ENCODE results near the gene AMBRA1.
A peak's percentile ranks its signal among the peaks of the same experiment; 100 is the strongest.

The AMBRA1 gene

DNA sequence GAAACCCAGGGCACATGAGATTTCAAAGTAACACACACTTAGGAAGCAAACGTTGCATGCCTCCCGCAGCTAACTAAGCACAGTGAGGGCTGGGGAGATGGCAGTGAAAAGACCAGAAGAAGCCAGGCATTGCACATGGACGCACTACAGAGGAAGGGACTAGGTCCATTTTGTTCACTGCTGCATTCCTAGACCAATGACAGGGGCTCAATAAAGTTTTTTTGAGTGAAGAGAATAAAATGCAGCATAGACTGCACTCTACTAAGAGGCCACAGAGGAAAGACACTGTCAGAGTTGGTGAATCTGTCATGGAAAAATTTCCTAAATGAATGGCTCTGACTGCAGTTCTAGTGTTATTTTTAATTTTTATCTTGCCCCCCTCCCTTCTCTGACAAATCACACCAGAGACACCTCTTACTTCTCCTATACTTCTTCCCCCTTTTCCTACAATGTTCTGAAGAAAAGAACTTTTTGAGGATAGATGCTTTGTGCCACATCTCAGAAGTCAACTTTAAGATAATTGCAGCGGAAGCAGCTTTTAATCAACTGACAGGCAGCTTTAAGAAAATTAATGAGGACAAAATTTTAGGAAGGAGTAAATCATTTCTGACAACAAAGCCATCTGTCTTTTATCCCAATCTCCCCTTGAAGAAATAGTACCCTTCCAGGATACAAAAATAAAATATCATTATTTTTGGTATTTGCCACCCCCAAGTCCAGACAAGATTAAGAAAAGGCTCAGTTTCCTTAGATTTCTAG, 167.4 kb downstream of the AMBRA1 start:
- DNase-seq: no peak

DNA sequence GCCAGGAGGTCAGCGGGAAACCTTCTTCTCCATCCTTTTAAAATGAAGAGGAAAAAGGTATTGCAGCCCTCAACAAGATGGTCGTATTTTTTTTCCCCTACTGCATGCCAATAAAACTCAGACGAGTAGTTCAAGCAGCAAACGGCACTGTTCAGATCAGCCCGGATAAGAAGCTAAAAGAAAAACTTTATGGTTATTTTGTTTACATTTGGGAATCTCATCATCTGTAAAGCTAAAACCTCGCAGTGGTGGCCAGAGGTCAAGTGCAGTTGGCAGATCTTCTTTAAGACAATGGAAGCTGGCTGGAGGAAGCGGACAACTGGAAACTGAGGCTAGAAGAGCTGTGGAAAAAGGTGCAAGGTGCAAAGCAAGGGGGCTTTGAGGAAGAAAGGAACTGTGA, 171.2 kb downstream of the AMBRA1 start:
- DNase-seq: no peak

DNA sequence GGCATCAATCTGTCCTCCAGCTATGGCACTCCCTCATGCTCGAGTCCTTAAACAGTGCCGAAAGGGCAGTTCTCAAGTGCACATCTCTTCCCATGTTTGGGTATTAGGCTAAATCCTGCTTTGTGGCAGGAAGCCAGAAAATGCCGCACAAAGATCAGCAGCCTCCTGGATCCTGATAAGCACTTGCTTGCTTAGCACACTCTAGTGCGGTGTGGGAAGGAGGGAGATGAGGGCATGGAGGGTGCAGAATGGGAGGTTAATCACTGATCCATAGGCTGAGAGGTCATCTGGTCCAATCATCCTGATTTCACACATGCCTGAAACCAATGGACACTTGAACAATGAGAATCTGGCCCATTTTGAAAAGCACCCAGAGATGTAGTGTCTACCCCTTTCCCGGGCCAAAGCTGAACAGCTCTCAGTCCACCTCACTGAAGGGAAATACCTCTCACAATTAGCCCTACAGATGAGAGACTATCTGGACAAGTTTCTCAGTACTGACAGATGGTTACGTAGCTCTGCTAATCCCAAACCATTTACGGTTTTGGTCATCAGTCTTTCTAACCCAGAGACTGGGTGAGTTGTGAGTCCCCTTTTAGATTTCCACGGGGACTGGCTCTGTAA, 172.5 kb downstream of the AMBRA1 start:
- no peak for DNase-seq

DNA sequence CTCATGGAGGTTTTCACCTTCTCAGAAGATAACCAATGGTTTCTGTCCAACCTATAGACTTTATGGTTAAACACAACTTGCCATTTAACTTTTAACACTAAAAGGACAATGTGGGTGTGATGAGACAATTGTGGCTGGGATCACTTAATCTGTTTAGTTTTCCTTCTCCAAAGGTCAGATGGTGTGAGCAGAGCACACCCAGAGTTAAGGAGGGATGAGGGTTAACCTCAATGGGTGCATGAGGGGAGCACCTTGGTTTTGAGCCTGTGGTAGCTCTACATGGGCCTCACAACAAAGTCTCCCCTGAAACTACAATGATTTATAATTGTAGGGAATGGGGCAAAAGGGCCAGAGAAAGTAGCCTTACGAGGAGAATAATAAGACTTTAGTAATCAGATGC, 173.3 kb downstream of the AMBRA1 start:
- DNase-seq: no peak

DNA sequence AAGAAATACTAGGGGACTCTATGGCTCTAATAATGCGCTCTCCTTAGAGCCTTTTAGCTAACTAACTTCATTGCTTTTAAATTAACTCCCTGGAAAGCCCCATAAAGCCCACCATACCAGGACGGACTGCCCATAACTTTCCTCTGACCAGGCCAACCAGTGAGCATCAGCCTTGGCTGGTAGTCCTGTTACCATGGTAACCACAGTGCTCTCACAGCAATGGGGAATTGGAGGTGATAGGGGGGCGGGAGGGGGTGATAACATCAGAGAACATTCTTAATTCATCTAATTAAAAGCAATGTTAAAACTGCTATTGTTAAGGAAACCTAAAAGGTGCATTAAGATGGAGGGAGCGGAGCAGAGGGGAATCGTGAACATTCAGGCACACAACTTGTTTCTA, 175.1 kb downstream of the AMBRA1 start:
- no peak for DNase-seq

DNA sequence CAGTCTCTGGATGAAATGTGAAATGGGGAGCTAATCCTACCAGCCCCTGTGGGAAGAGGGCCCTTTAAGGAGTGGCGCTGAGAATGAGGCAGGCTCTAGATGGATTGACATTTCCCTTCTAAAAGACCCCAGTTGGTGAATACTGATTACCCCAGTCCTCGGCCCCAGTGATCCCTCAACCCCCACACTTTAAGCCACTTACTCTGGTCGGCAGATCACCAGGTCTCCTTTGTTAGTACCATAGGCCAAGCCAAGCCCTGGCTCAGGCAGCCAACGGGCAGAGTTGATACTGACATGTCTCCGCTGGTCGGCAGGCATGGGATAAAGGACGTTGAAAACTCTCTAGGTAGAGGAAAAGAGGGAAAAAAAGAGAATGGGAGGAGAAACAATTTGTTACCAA, 176.1 kb downstream of the AMBRA1 start:
- no peak for DNase-seq

DNA sequence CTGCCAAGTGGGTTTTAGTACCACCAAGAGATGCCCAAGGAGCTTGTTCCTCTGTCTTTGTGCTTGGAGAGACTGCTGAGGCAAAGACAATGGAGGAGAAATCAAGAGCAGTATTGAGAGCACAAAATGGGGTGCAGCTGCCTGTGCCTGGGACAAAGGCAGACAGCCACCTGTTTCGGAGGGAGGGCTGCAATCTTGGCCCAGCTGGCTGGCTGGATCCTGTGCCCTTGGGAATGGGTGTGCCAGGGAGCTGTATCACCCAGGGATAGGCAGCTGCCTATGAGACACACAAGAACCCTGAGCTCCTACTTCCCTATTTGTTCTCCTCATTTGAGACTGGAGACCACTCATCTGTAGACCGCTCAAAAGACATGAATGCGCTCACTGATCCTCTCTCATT, 178.9 kb downstream of the AMBRA1 start:
- DNase-seq: no peak

DNA sequence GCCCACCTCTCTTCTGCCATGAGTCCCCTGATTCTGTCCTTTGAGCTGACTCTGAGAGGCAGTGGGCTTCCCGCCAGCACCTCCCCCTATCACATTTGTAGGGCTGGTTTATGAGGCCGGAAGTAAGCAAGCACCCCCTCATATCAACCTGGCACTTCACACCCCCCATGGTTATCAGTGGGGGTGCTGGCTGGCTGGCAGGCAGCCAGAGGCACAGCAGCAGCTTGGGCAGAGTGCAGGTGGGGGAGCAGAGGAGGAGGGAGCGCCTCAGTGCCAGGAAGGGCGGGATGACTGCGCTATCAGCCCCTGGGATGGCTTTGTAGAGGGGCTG, 179.4 kb downstream of the AMBRA1 start:
- DNase-seq: no peak

DNA sequence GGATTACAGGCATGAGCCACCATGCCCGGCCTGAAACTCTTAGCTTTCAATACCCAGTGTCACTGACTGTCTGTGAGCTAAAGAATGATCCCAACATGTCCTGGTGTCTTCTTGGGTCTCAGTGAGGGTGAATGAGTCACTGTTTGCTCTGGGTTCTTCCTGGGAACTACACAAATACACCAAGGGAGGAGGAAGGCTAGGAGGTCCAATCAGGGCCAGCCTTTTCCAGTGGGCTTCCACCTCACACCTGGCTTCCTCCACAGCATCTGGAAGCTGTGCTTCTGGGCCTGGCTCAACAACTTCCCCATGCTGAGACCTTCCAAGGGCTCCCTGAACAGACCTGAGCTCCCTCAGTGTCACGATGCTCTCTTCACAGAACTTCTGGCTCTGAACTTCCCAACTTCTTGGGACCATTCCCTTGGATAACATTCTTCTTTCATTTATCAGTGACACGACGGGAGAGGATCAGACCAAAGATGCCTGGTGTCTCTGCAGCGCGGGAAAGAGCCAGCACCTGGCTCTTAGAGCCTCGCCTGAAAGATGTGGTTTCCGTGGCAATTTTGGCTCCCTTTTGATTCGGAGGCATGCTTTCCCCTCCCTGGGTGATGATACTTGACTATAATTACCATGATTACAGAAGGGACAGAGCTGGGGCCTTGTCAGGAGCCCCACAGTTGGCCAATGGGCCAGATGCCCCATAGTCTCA, 179.9 kb downstream of the AMBRA1 start:
- no peak for DNase-seq

DNA sequence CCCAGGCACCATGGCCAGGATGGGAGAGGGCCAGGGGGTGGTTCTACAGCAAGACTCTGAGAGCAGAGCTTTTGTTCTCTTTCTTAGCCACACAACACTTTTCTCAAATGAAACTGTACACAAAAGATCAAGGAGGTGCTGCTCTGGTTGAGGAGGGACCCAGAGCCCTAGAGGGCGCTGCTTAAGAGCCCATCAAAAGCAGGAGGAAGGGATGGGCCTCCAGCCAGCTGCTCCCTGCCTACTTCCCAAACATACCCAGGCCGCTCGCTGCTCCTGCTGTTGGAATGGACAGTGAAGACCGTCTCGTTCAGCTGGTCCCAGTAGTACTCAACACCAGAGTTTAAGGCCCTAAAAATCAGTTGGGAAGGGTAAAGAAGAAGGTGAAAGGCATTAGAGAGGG, 183.8 kb downstream of the AMBRA1 start:
- no peak for DNase-seq

DNA sequence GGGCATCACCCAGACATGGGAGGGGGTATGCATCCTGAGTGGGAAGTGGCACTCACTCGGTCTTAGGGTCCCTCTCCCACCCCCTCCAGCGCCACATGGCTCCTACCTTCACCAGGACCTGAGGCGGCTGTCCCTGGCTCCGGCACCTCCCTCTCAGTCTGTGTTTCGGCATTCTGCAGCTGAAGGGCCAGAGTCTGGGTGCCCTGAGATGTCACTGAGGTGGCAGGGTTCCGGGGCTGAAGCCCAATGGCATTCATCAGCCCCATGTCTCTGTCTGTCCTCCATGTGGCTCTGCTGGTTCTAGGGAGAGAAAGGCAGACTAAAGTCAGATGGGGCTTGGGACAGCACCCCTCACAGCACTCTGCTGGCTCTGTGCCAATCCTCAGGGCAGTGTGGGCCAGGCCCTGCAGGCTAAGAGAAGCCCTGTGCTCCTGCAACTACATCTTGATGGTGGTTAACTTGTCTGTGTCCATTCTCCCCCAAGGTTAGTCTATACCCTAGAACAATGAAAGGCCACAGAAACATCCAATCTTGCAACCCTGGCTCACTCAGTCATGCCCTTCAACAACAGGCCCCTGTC, 185.3 kb downstream of the AMBRA1 start:
- no peak for DNase-seq

DNA sequence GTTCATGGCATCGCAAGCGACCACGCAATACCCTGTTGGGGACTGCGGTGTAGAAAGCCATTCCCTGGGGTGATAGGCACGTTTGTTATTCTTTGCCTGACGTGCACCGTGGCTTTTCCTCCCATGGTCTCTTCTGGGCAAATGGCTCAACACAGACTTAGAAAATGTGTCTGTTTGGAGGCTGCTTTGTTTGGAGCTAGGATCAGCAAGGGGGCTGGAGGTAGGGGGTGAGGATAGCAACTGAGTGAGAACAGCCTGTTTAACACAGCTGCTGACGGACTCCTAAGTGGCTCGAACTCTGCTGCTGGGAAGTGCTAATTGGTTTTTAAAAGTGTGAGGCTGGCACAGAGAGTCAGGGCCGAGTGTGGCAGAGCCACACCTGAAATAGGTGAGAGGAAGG, 186.2 kb downstream of the AMBRA1 start:
- DNase-seq: no peak

DNA sequence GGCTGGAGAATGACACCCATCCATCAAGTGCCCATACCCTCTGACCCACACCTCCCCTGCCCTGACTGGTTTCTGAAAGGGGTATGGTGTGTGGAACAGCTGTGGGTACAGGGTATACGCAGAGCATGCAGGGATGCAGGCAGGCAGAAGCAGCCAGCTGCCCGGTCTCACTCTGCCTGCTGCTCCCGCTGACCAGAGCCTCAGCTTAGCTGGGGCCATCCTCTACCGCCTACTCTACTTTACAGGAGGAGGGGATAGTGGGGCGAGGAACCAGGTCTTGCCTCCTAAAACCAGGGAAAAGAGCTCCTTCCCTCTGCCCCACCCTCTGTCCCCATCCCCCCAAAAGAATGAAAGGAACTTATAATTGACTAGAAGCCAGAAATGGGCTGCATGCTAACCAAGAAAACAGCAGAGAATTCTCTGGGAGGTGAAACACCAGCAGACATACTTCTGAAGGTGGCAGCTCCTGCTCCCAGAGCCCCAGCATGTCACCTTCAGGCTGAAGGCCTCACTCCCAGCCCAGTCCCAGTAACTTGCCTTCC, 189.3 kb downstream of the AMBRA1 start:
- DNase-seq: no peak

DNA sequence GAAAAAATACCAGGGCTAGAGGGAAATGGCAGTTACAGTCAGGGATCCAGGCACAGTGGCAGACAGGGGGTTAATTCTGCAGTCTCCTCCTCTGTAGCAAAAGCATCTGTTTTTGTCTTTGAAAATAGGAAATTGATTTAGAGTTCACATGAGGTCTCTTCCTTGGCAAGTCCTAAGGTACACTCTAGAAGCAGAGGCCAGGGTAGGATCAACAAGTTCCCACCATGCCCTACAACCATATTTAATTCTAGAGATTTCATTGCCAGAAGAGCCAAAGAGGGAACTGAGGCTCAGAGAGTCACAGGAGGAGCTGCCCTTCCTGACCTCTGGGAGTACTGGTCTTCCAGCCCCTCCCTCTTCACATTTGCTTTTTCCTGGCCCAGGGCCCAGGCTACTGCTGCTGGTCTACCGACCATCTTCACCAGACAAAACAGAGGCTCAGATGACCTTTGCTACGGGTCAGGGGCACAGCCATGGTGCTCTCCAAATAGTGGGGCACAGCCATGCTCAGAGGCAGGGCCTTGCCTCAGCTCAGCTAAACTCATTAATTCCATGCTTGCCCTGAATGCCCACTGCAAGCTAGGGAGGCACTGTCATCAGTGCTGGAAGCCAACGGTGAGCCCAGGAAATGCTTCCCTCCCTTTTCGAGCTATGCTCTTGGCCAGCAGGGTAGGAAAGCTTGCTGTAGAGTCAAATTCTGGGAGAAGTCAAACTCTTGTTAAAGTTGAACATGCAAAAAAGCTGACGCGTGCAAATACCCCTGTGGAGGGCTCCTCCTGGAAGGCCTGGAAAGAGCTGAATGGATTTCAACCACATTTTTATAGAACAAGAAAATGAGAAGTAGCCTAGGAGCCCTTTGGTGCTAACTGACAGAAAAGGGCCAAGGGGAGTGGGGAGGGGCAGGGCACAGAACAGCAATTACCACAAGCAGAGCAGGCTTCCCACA, 190.6 kb downstream of the AMBRA1 start:
- no peak for DNase-seq

DNA sequence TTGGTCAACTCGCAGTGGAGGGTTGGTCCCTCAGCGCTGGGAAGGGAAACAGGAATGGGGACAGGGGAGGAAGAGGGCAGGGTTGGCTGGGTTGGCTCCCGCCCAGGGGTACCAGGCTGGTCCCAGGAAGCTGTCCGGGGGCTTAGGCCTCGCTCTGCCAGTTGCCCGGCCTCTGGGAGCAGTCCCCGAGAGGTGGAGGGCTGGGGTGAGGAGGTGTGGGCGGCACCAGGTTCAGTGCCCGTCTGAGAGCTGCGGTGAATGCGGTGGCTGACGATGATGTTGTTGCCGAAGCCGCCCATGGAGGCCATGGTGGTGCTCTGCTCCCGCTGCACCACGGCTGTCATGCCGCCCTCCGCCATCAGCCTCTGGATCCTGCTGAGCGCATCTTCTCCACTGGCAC, 196.3 kb downstream of the AMBRA1 start:
- DNase-seq: no peak

DNA sequence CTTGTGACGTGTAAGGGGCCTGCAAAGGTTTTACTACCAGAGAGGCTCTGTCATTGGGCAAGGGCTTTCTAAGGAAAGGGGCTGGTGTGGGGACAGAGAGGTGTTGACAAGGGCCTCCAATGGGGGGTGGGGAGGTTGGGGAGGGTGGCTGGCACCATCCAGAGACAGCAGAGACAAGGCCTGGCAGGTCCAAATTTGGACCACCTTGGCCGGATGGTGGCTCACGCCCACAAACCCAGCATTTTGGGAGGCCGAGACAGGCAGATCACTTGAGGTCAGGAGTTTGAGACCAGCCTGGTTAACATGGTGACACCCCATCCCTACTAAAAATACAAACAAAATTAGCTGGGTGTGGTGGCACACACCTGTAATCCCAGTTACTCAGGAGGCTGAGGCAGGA, 200.1 kb downstream of the AMBRA1 start:
- DNase-seq: no peak

DNA sequence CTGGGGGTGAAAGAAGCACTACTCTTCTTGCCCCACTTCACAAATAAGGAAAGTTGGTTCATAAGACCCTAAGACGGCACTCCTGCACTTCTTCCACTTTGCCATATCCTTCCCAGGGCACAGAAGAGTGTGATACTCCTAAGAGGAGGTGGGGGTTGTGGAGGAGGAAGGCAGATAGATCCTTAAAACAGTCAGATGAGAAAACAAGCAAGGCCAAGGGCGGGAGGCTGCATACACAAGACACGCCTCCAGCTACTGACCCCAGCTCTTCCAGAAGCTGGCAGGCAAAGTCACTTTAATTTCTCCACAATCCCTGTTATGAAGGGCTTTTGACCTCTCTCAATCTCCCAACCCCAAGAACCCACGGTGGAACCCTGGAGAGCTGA, 200.6 kb downstream of the AMBRA1 start:
- DNase-seq: no peak

DNA sequence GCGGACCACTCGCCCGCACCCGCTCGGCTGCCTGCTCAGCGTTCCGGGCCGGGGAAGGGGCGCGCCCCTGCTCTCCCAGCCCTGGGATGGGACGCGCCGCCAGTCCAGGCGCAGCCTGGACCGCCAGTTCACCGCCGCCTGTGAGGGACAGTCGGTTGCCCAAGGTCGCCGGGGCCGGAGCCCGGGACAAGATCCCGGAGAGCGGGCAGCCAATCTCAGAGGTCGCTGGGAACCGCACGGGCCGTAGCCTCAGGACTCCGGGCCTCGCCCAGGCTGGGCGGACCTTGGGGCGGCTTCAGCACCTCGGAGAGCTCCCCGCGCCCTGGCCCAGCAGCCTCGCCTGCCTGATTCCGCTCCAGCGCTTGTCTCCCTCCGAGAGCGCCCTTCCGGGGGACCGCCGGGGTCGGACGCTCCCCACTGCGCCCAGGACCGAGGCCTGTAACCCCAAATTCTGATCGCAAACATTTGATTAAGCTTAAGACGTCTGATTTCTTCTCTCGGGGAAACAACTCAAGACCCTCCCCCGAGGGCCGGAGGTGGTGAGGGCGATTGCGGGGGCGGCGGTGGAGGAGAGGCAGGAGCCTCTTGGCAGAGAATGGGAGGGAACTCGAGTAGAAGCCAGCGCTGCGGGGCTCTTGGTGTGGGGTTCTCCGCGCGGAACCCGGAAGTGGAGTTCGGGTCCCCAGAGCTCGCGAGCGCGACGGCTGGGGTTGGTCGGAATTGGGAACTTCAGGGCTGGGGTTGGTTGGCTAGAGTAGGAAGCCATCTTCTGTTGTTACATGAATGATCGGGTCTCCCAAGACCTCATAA, 201.2 kb downstream of the AMBRA1 start:
- DNase-seq: peak; percentile 55

DNA sequence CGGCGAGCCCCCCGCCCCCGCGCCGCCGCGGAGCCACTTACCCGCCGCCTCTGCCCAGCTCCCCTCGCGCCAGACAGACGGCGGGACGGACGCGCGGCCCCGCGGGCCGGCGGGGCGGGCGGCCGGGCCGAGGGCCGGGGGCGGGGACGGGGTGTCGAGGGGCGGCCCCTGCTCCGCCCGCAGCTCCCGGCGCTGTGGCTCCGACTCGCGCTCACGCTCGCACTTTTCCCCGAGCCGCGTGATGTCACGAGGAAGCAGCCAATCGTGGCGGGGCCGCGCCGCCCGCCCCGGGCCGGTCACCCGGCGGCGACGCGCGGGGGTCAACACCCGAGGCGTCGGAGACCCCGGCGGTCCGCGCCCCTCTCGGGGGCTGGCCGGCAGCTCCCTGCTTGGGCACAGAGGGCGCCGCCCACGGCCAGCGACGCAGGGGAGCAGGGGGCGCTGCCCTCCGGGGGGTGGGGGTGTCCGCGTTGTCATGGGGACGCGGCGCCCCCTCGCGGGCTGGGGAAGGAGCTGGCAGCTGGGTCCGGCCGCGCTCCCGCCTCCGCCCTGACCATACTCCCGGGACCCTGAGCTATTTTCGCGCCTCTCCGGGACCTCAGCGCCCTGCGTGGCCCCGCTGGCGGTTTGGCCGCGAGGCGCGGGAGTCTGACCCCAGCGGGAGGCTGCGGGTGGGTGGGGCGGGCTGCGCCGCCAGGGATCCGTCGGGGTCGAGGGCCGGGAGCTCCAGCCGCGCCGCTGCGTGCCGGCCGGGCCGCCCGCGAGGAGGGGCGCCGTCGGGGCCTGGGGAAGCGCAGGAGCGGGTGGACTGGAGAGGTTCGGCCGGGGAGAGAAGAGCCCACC, 202.0 kb downstream of the AMBRA1 start, which contains the start of gene CHRM4:
TSS of gene CHRM4 (minus strand) at position 199 of the 843 bp plus-strand sequence. CDS start 5,219 bp downstream, outside the sequence.
- DNase-seq: no peak

DNA sequence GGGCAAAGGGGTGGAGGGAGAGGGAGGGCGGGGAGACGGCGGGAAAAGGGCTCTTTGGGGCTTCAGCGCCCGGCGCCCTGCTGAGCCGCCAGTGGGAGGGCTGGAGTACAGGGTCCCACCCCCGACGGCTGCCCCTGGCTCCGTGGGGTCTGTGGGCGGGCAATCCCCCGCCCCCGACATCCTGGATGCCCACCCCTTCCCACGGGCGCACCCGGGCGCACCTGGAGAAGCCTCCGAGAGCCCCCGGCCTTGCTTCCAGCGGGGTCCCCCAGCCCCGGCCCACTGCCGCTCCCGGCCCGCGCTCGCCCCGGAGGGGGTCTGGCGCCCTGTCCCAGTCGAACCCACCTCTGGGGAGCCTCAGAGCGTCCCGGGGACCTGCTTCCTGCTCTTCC, 202.6 kb downstream of the AMBRA1 start:
- DNase-seq: no peak

Data from activated T-cell treated with anti-CD3 and anti-CD28 coated beads for 4 hours (primary cell).